Measurements from ENCODE around the gene CLDN5. TPM values are rescaled to one million over a fixed set of nuclear protein-coding genes. Genes with fewer than 3 reads are reported as not detected.

The CLDN5 gene
- total RNA-seq, 1 donor from 2014 or later: 2.2 TPM

GRCh38 chr22:19497245-19497644 is 27.0 kb downstream of the CLDN5 start:
- no peak for DNase-seq (ENCODE audit: extremely low spot score, unreplicated experiment)
- H3K27ac Mint-ChIP-seq: no peak overlapping the region
- no peak overlapping the region for H3K4me3 Mint-ChIP-seq
- TF ChIP-seq, protein P1, sequence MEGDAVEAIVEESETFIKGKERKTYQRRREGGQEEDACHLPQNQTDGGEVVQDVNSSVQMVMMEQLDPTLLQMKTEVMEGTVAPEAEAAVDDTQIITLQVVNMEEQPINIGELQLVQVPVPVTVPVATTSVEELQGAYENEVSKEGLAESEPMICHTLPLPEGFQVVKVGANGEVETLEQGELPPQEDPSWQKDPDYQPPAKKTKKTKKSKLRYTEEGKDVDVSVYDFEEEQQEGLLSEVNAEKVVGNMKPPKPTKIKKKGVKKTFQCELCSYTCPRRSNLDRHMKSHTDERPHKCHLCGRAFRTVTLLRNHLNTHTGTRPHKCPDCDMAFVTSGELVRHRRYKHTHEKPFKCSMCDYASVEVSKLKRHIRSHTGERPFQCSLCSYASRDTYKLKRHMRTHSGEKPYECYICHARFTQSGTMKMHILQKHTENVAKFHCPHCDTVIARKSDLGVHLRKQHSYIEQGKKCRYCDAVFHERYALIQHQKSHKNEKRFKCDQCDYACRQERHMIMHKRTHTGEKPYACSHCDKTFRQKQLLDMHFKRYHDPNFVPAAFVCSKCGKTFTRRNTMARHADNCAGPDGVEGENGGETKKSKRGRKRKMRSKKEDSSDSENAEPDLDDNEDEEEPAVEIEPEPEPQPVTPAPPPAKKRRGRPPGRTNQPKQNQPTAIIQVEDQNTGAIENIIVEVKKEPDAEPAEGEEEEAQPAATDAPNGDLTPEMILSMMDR (conservative IDR thresholded peaks at IDR 0.05): no peak
- no peaks in the 10 kb centered on the region for H3K27me3 Mint-ChIP-seq
- H3K4me1 Mint-ChIP-seq (ENCODE audit: unreplicated experiment): no peaks in the 10 kb centered on the region
- no peaks in the 10 kb centered on the region for H3K9me3 Mint-ChIP-seq
- H3K36me3 Mint-ChIP-seq: no peaks in the 10 kb centered on the region

DNA sequence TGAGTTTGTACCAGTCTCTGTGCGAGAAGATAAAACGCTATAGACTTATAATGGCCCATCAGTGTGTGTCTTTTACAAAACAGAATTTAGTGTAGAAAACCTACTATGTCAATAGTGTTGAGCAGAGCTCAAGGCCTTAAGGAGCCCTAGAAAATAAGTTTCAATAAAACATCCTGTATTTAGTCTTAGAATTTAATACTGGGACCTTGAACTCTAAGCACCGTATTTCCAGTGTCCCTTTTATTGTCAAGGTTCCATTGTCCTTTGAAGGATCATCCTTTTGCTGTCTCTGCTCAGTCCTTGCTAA is 27.9 kb downstream of the CLDN5 start:
- Mint-ChIP-seq H3K36me3 (no peaks in the 10 kb centered on the region), H3K4me3 (no peak overlapping the region), H3K4me1 (ENCODE audit: unreplicated experiment) (no peaks in the 10 kb centered on the region)

DNA sequence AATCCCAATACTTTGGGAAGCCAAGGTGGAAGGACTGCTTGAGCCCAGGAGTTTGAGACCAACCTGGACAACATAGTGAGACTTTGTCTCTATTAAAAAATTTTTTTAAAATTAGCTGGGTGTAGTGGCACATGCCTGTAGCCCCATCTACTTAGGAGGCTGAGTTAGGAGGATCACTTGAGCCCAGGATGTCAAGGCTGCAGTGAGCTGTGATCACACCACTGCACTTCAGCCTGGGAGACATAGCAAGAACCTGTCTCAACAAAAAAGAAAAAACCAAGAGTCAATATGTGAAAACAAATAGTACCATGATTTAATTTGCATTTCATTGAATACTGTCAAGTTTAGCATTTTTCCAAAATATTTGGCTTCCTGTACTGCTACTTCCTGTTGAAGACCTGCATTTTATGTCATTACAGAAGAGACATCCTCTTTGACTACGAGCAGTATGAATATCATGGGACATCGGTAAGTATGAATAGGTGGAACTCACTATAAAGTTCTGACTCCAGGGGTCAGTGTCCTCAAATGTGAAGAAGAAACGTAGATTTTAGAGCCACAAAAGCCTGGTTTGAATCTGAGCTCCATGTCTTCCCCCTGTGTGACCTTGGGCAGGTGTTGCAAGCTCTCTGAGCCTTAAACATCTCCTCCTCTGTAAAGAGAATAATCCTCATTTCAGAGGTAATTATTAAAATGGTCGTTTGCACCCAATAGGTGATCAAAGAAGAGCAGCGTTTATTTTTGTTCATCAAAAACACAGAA is 28.5 kb downstream of the CLDN5 start:
- DNase-seq (ENCODE audit: extremely low spot score, unreplicated experiment): no peak
- Mint-ChIP-seq H3K4me3 (no peak overlapping the region), H3K27ac (no peak overlapping the region), H3K27me3 (no peaks in the 10 kb centered on the region), H3K9me3 (no peaks in the 10 kb centered on the region), H3K36me3 (no peaks in the 10 kb centered on the region), H3K4me1 (ENCODE audit: unreplicated experiment) (no peaks in the 10 kb centered on the region)
- TF ChIP-seq, protein P1 (conservative IDR thresholded peaks at IDR 0.05): peak; percentile 38

More for the DNA sequence above, 27.9 kb downstream of the CLDN5 start:
- TF ChIP-seq, protein P1 (conservative IDR thresholded peaks at IDR 0.05): no peak
- Mint-ChIP-seq H3K27me3 (no peaks in the 10 kb centered on the region), H3K9me3 (no peaks in the 10 kb centered on the region), H3K27ac (no peak overlapping the region)
- DNase-seq (ENCODE audit: extremely low spot score, unreplicated experiment): no peak

DNA sequence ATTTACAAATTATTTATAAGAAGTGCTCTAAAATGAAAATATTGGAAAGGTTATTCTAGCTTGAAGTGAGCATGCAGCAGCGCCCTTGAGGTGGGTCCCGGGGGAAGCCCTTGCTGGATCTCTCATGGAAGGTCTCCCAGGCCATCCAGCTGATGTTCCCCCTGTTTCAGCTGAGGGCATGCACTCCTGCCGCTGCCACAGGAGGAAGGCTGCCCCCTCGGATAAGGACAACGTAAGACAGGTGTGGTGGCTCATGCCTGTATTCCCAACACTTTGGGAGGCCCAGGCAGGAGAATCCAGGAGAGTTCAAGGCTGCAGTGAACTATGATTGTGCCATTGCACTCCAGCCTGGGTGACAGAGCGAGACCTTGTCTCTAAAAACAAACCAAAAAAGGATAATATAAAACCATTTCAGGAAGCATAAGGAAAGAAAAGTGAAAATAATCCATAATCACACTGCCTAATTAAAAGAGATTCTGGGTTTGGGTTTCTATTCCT is 29.5 kb downstream of the CLDN5 start:
- Mint-ChIP-seq H3K27me3 (no peaks in the 10 kb centered on the region), H3K36me3 (no peaks in the 10 kb centered on the region), H3K27ac (no peak overlapping the region), H3K4me3 (no peak overlapping the region), H3K9me3 (no peaks in the 10 kb centered on the region), H3K4me1 (ENCODE audit: unreplicated experiment) (no peaks in the 10 kb centered on the region)
- DNase-seq (ENCODE audit: extremely low spot score, unreplicated experiment): no peak
- TF ChIP-seq, protein P1 (conservative IDR thresholded peaks at IDR 0.05): no peak

DNA sequence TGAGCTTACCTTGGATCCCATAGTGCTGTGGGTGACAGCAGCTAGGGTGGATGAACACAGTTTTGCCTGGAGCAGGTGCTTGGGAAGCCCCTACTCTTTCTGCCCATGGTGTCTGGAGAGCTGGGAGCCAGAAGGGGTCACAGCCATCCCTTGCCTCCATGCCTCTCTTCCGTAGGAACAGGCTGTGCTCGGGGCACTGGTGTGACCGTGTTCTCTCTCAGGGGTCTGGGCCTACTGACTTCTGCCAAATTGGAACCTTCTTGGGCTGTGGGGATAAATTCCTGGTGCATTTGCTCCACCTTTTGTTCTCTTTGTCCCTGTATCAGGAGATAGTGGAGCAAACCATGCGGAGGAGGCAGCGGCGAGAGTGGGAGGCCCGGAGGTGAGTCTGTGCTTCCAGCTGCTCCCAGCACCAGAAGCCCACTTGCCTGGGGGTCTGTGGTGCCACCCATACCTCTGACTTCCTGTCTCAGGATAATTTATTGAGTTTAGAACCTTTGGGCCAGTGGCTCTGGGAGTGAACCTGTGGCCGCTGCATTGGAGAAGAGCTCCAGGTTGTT is 30.1 kb downstream of the CLDN5 start:
- H3K4me3 Mint-ChIP-seq: no peak overlapping the region
- TF ChIP-seq, protein P1 (conservative IDR thresholded peaks at IDR 0.05): no peak
- DNase-seq (ENCODE audit: extremely low spot score, unreplicated experiment): no peak

More for the DNA sequence above, 30.1 kb downstream of the CLDN5 start:
- Mint-ChIP-seq H3K27me3 (no peaks in the 10 kb centered on the region), H3K9me3 (no peaks in the 10 kb centered on the region), H3K36me3 (no peaks in the 10 kb centered on the region), H3K27ac (no peak overlapping the region), H3K4me1 (ENCODE audit: unreplicated experiment) (no peaks in the 10 kb centered on the region)
